NCI-H2171 treated with DMSO at 0.1 percent for 48 hours (cell line): ENCODE measurements around the gene TP53INP2.
"Not testable (repeated sequence)": the region's sequence is repeated elsewhere in the genome, so short reads cannot be mapped to it uniquely, and the experiment has no call there.

Experiments used
- DNase-seq: peaks from one replicate; lab custom pipeline; 2025; lab: John Stamatoyannopoulos, UW

TP53INP2 gene

GRCh38 chr20:34722560-34722959 lies 18.4 kb downstream of the TP53INP2 start:
- not testable (repeated sequence) for DNase-seq

GRCh38 chr20:34724172-34724571 lies 20.0 kb downstream of the TP53INP2 start:
- DNase-seq: no peak

DNA sequence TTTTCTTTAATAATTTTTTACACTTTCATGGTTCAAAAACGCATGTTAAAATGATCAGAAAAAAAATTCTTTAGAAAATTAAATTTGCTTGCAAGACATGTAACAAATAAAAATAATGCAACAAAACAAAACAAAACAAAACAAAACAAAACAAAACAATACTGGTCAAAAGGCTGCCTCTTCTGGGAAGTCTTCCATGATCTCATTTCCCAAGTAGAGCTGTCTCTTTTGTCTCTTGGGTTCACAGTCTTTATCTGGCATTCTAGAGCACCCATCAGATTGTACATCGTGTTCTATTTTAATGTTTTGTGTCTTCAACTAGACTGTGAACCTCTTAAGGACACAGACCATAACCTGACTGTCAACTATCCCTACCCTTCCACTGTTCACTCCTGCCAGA lies 25.3 kb downstream of the TP53INP2 start:
- DNase-seq: no peak

GRCh38 chr20:34732523-34732922 lies 28.4 kb downstream of the TP53INP2 start:
- DNase-seq: no peak

GRCh38 chr20:34736106-34736735 lies 32.1 kb downstream of the TP53INP2 start:
- DNase-seq: peak; percentile 41

- DNase-seq: no peak
These were observed 38.9 kb downstream of the TP53INP2 start for GRCh38 chr20:34743039-34743438.

- DNase-seq: no peak
These were observed 40.2 kb downstream of the TP53INP2 start for GRCh38 chr20:34744340-34744739.

GRCh38 chr20:34744847-34745246 lies 40.7 kb downstream of the TP53INP2 start:
- no peak for DNase-seq

DNA sequence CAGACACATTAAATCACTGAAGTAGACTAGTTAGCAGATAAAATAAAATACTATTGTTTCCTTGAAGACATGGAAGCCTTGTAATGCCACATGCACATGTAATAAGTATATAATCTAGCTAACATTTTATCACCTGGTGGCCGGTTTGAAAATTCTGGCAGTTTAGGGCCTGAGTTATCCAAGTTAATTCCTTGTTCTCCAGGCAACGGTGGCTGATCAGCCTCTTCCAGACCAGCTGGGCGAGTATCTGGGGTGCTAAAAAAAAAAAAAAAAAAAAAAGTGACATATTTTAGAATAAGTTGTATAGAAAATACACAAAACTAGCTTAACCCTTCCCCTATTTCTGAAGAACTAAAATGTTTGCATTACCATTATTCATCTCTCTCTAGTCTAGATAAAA lies 42.5 kb downstream of the TP53INP2 start:
- DNase-seq: no peak

- DNase-seq: no peak
These were observed 43.3 kb downstream of the TP53INP2 start for GRCh38 chr20:34747479-34747878.

GRCh38 chr20:34748709-34749108 lies 44.6 kb downstream of the TP53INP2 start:
- DNase-seq: no peak

- no peak for DNase-seq
These were observed 46.3 kb downstream of the TP53INP2 start for GRCh38 chr20:34750484-34750883.

- DNase-seq: no peak
These were observed 47.3 kb downstream of the TP53INP2 start for GRCh38 chr20:34751453-34751852.

DNA sequence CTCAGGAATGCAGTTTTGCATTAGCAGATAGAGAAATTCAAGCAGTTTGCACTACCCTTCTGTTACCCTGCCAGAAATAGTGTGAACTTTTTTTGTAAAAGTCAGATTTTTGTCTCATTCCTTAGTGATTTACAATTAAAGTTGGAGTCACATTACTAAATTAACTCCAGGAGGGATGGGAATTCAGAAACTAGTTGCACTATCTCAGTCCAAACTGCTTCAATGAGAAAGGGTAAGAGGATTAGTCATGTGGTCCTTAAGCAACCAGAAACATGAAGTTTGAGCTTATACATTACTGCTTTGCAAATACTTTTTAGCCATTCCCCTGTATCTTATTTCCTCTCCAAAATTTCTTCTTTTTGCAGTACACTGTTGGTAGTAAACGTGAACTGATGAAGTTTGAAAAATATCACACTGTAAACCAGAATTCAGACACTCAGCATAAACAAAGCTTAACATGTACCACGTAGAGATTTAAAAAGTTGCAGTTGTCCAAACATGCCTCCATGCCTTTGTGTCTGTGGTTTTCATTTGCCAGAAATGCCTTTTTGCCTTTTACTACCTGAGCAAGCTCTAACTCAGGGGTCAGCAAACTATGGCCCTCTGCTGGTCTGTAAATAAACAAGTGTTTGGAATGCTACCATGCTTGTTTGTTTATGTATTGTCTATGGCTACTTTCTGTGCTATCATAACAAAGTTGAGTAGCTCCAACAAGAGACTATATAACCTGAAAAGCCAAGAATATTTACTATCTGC lies 49.7 kb downstream of the TP53INP2 start:
- DNase-seq: no peak

DNA sequence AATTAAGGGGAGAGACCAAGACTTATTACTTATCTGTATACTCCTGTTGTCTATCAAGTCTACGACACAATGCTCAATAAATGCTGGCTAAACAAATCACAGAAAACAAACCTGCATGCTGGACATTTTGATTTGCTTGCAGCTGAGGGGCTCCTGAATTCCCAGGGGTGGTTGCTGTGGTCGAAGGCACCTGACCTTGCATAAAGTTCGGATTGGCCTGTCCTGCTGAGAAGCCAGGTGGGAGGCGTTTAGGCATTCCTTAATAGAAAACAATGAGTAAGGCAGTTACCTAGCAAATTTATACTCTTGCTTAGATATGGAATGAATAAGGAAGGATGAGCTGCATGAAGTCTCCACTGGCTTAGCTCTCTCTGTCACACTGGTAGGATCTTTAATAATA lies 50.5 kb downstream of the TP53INP2 start:
- DNase-seq: no peak

- no peak for DNase-seq
These were observed 51.2 kb downstream of the TP53INP2 start for GRCh38 chr20:34755367-34755766.

GRCh38 chr20:34762031-34762555 lies 57.9 kb downstream of the TP53INP2 start:
- DNase-seq: no peak
